Lower leg skin (tissue), 3 donors: ENCODE measurements around the gene VRK1.

Source experiments
- CTCF ChIP-seq, 3 donors: fragments of 450-650 bp; IDR thresholded peaks; one replicate each; pipeline ENCODE4 v1.5.1; 2016; ENCODE audit warnings: antibody characterized with exemption in 3 of 3, mild to moderate bottlenecking in 3 of 3, moderate library complexity in 2 of 3
- POLR2A ChIP-seq, 2 donors: fragments of 450-650 bp; IDR thresholded peaks; one replicate each; pipeline ENCODE4 v1.6.1; 2016 to 2017; ENCODE audit warnings: antibody characterized with exemption in 2 of 2, mild to moderate bottlenecking in 1 of 2, moderate library complexity in 1 of 2

- TF ChIP-seq CTCF (IDR thresholded peaks at IDR 0.05) (no peak), POLR2A (IDR thresholded peaks at IDR 0.05) (no peak)
Measured at GRCh38 chr14:96867634-96868033, 70.5 kb downstream of the VRK1 start.
